ENCODE data around the gene C2CD4D. TPM values are rescaled to one million over a fixed set of nuclear protein-coding genes. Genes with fewer than 3 reads are reported as not detected.
A peak's percentile ranks its signal among the peaks of the same experiment; 100 is the strongest.

C2CD4D gene
- total and polyA plus RNA-seq, 2 of the 13 experiments (the other 11 are each of a cell fraction or from before 2014, with no cell fraction given): not detected

- TF ChIP-seq MAZ (IDR thresholded peaks at IDR 0.05; ENCODE audit: borderline replicate concordance, low read depth, low read length) (no peak), MAZ (CRISPR knock-in tag; IDR thresholded peaks at IDR 0.05; ENCODE audit: low read depth) (no peak), ZNF343 (CRISPR knock-in tag; IDR thresholded peaks at IDR 0.05) (no peak), ELF3 (CRISPR knock-in tag; IDR thresholded peaks at IDR 0.05) (no peak), ZNF879 (CRISPR knock-in tag; IDR thresholded peaks at IDR 0.05) (no peak), NR1H2 (CRISPR knock-in tag; IDR thresholded peaks at IDR 0.05; ENCODE audit: borderline replicate concordance, low read depth) (no peak), NRL (CRISPR knock-in tag; IDR thresholded peaks at IDR 0.05; ENCODE audit: borderline replicate concordance) (no peak), RBAK (CRISPR knock-in tag; IDR thresholded peaks at IDR 0.05) (no peak), HIVEP1 (CRISPR knock-in tag; IDR thresholded peaks at IDR 0.05) (0 out of 2 replicates have a peak, but pooled peaks have one; percentile 8), HMGXB4 (CRISPR knock-in tag; IDR thresholded peaks at IDR 0.05; ENCODE audit: borderline replicate concordance in 1 of 2, low read depth in 1 of 2) (0 out of 4 replicates have a peak, but pooled peaks of 1 of the 2 experiments have one; percentile 12), MIER3 (CRISPR knock-in tag; IDR thresholded peaks at IDR 0.05; ENCODE audit: borderline replicate concordance) (no peak), ZNF589 (CRISPR knock-in tag; conservative IDR thresholded peaks at IDR 0.05) (no peak), TFDP2 (CRISPR knock-in tag; IDR thresholded peaks at IDR 0.05) (no peak)
These were observed 8.4 kb downstream of the C2CD4D start (continued) for GRCh38 chr1:151831256-151831591.

All from HepG2 (cell line).